Calu3 (cell line): ENCODE measurements around the gene PIGQ. TPM values are rescaled to one million over a fixed set of nuclear protein-coding genes. Genes with fewer than 3 reads are reported as not detected.

ENCODE experiments used
- BruUV-seq: library from RNA; stranded (reverse); fragments of 400-500 nt; replicated peaks from 2 replicates; lab custom pipeline; 2021; lab: Mats Ljungman, UMichigan
- CTCF ChIA-PET: fragments of 300-600 bp; sonication (Branson Sonifier 250); formaldehyde crosslinking; loops from one replicate; lab custom pipeline; 2022; ENCODE audit warnings: antibody characterized with exemption; lab: Charles Lee
- DNase-seq: peaks from one replicate; pipeline ENCODE4 v3.0.0; 2022
- H3K27ac Mint-ChIP-seq: one replicate; pipeline ENCODE4 v1.8.0; 2022; ENCODE audit warnings: mixed read lengths; ENCODE audit not compliant: unreplicated experiment
- H3K27me3 Mint-ChIP-seq: one replicate; pipeline ENCODE4 v1.8.0; 2022; ENCODE audit warnings: mixed read lengths; ENCODE audit not compliant: unreplicated experiment
- H3K36me3 Mint-ChIP-seq: one replicate; pipeline ENCODE4 v1.8.0; 2022; ENCODE audit warnings: mild to moderate bottlenecking, moderate library complexity, mixed read lengths; ENCODE audit not compliant: insufficient read depth, unreplicated experiment
- H3K4me1 Mint-ChIP-seq: one replicate; pipeline ENCODE4 v1.8.0; 2022; ENCODE audit warnings: mild to moderate bottlenecking, low read depth, mixed read lengths; ENCODE audit not compliant: unreplicated experiment
- H3K4me3 Mint-ChIP-seq: one replicate; pipeline ENCODE4 v1.8.0; 2022; ENCODE audit warnings: mild to moderate bottlenecking, low read depth, moderate library complexity, mixed read lengths; ENCODE audit not compliant: unreplicated experiment
- H3K9me3 Mint-ChIP-seq: one replicate; pipeline ENCODE4 v1.8.0; 2022; ENCODE audit warnings: low read depth, mixed read lengths; ENCODE audit not compliant: unreplicated experiment
- intact Hi-C: fragments of 100-400 bp; cut with micrococcal nuclease; formaldehyde crosslinking; loops from one replicate; pipeline ENCODE4 v1.10.0; 2022; ENCODE audit not compliant: unreplicated experiment
- total RNA-seq: library from RNA; stranded (reverse); gene quantifications from 2 replicates; pipeline ENCODE4 v1.2.3, GENCODE V29; 2022
- TF ChIP-seq, protein P1 (sequence below): fragments of 200-600 bp; IDR thresholded peaks from one replicate; pipeline ENCODE4 v1.8.0; 2022; ENCODE audit warnings: antibody characterized with exemption; ENCODE audit not compliant: unreplicated experiment

PIGQ gene
- total RNA-seq, 1 experiment from 2014 or later = 101 TPM

DNA sequence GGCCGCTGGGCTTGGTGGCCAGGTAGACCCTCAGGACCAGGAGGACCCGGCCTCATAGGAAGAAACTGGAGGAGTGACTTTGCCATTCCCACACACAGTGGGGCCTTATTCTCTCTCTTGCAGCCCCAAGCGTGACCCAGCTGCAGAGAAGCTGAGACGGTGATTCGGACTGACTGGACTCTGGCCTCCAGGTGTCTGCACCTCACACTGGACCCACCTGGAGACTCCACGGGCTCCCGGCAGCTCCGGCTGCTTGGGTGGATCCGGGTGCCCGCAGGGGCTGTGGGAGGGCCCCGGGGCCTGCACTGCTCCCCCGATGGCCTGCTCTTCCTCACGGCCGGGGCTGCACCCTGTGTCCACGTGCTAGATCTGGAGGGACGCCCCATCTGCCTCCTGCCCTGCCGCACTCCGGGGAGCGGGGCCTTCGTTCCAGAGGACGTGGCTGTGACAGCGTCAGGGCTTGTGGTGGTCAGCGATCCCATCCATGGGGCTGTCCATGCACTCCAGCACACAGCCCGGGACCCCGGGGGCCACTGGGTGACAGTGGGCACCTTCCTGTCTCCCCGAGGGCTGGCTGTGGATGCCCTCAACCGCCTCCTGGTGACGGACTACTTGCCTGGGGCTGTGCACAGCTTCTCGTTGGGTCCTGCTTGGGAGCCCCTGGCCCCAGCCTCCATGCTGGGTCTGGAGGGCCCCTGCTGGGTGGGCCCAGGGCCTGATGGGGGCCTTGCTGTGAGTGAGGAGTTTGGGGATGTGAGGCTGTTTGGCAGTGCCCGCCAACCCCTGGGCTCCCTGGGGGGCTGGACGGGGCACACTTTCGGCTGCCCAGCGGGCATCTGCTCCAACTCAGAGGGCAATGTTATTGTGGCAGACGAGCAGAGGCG, 2.2 kb upstream of the PIGQ start:
- H3K9me3 Mint-ChIP-seq = no peaks in the 10 kb centered on the region
- peaks cover 16% of the 10 kb centered on the region for H3K4me1 Mint-ChIP-seq
- no peak overlapping the region for H3K4me3 Mint-ChIP-seq
- TF ChIP-seq, protein P1, sequence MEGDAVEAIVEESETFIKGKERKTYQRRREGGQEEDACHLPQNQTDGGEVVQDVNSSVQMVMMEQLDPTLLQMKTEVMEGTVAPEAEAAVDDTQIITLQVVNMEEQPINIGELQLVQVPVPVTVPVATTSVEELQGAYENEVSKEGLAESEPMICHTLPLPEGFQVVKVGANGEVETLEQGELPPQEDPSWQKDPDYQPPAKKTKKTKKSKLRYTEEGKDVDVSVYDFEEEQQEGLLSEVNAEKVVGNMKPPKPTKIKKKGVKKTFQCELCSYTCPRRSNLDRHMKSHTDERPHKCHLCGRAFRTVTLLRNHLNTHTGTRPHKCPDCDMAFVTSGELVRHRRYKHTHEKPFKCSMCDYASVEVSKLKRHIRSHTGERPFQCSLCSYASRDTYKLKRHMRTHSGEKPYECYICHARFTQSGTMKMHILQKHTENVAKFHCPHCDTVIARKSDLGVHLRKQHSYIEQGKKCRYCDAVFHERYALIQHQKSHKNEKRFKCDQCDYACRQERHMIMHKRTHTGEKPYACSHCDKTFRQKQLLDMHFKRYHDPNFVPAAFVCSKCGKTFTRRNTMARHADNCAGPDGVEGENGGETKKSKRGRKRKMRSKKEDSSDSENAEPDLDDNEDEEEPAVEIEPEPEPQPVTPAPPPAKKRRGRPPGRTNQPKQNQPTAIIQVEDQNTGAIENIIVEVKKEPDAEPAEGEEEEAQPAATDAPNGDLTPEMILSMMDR = no peak
- peaks cover 31% of the 10 kb centered on the region for H3K36me3 Mint-ChIP-seq
- no peak overlapping the region for H3K27ac Mint-ChIP-seq
- CTCF ChIA-PET = no interaction called here
- intact Hi-C loops = no loop called here
- BruUV-seq = no TSS peak
- peaks cover 38% of the 10 kb centered on the region for H3K27me3 Mint-ChIP-seq
- no peak for DNase-seq

DNA sequence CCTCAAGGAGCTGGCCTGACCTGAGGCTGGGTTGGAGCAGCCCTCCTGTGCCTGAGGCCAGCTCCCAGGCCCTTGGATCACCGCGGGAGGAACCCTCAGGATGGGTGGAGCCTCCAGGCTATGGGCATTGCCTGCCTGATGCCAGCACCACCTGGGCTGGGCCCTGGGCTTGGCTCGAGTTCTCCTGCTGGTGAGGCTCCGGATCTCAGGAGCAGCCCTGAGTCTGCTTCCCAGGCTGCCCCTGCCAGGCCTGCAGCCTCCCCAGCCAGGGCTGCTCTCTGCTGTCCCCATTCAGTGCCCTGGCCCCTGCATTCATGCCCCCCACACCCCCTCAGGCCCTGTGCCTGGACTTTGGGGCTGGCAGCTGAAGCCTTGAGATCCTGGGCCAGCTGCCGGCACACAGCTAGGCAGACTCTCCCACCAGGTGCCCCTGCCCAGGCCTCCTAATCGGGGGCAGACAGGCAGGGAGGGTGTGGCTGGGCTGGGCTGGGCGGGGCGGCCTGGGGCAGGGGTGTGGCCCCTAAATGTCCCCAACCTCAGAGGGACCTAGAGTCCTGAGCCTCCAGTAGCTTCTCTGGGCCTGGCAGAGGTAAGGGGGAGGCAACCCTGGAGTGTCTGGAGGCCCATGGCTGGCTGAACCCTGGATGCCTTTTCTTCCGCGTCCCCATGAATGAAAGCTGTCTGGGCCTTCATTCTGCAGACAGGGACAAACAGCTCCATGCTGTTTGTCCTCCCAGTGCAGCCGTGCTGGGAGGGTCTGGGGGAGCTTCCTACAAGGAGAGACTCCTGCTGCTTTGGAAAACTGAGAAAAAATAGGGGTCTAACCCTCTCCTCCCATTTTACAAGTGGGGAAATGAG, 1.1 kb upstream of the PIGQ start:
- CTCF ChIA-PET = interaction anchor here (0.6 kb wide), 2 partner anchors 219 to 346 kb away, joined by 6 to 8 read pairs; partner anchors contain the start of gene RPUSD1
- Mint-ChIP-seq H3K9me3 (no peaks in the 10 kb centered on the region), H3K4me3 (peak overlapping the region; percentile 58), H3K36me3 (peaks cover 31% of the 10 kb centered on the region), H3K27me3 (peaks cover 27% of the 10 kb centered on the region), H3K27ac (peak overlapping the region; percentile 72), H3K4me1 (peaks cover 16% of the 10 kb centered on the region)
- no peak for DNase-seq
- TF ChIP-seq, protein P1 = no peak
- intact Hi-C loops = no loop called here
- BruUV-seq = no TSS peak

DNA sequence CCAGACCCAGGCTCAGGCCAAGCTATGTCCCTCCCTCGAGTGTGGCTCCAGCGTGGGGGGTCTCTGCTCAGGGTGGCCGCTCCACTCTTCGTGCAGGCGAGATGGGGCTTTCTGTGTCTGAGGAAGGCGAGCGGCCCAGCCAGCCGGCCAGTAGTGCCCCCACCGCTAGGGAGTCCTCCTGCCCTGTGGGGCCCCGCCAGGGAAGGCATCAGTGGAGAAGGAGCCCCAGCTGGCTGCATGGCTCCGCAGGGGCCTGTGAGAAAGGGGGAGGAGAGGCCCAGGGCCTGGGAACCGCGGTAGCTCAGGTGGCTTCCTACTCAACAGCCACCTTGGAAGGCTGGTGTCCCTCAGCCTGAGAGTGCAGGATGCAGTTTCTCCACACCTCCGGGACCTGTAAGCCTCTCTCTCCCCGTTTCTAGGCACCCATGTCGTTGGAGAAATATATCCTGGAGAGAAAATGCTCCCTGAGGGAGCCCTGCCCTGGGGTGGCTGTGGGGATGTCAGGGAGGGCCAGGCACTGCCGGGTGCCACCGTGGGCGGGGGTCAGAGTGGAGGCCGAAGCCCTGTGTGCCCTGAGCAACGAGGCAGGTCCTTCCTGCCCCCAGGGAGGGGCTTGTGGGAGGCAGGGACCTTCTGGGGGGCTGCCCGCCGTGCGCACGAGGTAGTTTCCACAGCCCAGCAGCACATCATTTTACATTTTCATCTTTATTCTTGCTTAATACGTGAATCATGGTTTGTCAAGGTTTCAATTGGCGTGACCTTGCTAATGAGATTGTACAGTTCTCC, 3.3 kb downstream of the PIGQ start:
- no peak for DNase-seq
- H3K4me3 Mint-ChIP-seq = no peak overlapping the region
- intact Hi-C loops = no loop called here
- TF ChIP-seq, protein P1 = no peak
- H3K4me1 Mint-ChIP-seq = peaks cover 16% of the 10 kb centered on the region
- no peak overlapping the region for H3K27ac Mint-ChIP-seq
- H3K27me3 Mint-ChIP-seq = no peaks in the 10 kb centered on the region
- CTCF ChIA-PET = no interaction called here
- peaks cover 40% of the 10 kb centered on the region for H3K36me3 Mint-ChIP-seq
- BruUV-seq = no TSS peak
- no peaks in the 10 kb centered on the region for H3K9me3 Mint-ChIP-seq
